Stimulated activated effector memory CD8-positive, alpha-beta T cell treated with anti-CD3 and anti-CD28 coated beads, Interleukin-12 subunit alpha, Interleukin-12 subunit beta, amount 100 ng/mL, for 72 hours (primary cell): ENCODE data around the gene LIN28B.

Experiments used
- ATAC-seq: fragments of 150-1000 bp; cut with Tn5 transposase; 2 replicates; pipeline ENCODE4 v1.10.0; 2021
- DNase-seq, 2 donors: peaks; one replicate each; pipeline ENCODE4 v3.0.0; 2021 to 2022; ENCODE audit warnings: low spot score in 2 of 2
- H3K27ac Mint-ChIP-seq: one replicate; pipeline ENCODE4 v1.8.0; 2022; ENCODE audit warnings: mild to moderate bottlenecking, mixed read lengths
- H3K36me3 Mint-ChIP-seq: one replicate; pipeline ENCODE4 v1.8.0; 2022; ENCODE audit warnings: mild to moderate bottlenecking, mixed read lengths
- H3K4me1 Mint-ChIP-seq: one replicate; pipeline ENCODE4 v1.8.0; 2022; ENCODE audit warnings: mixed read lengths
- H3K4me3 Mint-ChIP-seq: one replicate; pipeline ENCODE4 v1.8.0; 2022; ENCODE audit warnings: mild to moderate bottlenecking, mixed read lengths
- H3K9me3 Mint-ChIP-seq: one replicate; pipeline ENCODE4 v1.8.0; 2022; ENCODE audit warnings: mixed read lengths

Gene LIN28B, protein sequence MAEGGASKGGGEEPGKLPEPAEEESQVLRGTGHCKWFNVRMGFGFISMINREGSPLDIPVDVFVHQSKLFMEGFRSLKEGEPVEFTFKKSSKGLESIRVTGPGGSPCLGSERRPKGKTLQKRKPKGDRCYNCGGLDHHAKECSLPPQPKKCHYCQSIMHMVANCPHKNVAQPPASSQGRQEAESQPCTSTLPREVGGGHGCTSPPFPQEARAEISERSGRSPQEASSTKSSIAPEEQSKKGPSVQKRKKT

DNA sequence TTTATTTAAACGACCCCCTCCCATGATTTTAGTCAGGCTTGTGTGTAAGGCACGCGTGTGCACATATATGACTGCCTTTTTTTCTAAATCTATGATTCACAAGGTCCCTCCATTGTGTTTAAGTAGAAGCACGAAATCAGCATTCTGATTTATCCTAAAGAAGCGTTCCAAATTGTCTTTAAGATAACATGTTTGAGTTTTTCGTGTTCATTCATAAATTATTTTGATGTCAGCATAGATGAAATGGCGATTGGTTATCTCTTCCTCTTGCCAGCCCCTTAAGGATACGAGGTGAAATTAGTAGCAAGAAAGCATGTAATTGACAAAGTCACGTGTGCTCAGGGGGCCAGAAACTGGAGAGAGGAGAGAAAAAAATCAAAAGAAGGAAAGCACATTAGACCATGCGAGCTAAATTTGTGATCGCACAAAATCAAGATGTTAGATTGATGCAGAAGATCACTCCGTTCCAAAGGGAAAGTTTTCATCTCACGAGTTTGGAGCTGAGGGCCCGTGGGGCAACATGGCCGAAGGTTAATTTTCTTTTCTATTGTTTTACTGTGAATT, at the start of gene LIN28B:
LIN28B (plus strand) TSS at position 377 of the 564 bp plus-strand sequence; CDS start at position 521, 144 bp downstream.
- H3K9me3 Mint-ChIP-seq, result peaks cover 7% of the 10 kb centered on the region
- DNase-seq, result no peak
- H3K27ac Mint-ChIP-seq, result no peak within 1 kb of the TSS
- H3K4me3 Mint-ChIP-seq, result peak within 1 kb of the TSS; percentile 11
- H3K4me1 Mint-ChIP-seq, result peaks cover 10% of the 10 kb centered on the region
- H3K36me3 Mint-ChIP-seq, result no peaks in the 10 kb centered on the region
- no peak for ATAC-seq

DNA sequence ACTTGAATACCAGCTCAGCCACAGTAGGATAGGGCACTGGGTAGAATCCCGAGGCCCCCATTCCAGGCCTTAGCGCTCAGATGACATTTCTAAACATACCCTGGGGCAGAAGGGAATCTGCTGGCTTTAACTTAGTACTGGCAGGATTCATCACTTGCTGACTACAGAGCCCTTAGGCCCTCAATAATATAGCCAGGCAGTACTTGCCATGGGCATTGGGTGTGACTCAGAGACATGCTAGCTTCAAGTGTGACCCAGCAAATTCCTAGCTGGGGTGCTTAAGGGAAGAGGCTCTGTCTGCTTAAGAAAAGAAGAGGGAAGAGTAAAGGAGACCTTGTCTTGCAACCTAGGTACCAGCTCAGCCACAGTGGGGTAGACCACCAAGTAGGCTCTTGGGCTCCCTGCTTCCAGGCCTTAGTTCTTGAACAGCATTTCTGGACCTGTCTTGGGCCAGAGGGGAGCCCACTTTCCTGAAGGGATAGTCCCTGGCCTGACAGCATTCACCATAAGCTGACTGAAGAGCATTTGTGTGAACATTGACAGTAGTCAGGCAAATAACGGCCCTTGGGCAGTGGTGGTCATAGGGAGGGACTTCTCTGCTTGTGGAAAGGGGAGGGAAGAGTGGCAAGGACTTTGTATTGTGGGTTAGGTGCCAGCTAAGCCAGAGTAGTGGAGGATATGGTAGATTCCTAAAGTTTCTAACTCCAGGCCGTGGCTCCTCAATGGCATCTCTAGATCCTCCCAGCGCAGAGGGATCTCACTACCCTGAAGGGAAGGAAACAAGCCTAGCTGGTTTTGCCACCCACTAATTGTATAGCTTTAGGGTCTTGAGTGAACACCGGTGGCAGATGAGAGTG, 48.6 kb upstream of the LIN28B start:
- Mint-ChIP-seq H3K4me3 (no peak overlapping the region), H3K27ac (no peak overlapping the region), H3K4me1 (no peaks in the 10 kb centered on the region), H3K36me3 (no peaks in the 10 kb centered on the region), H3K9me3 (no peaks in the 10 kb centered on the region)
- DNase-seq (no peak), ATAC-seq (no peak)

DNA sequence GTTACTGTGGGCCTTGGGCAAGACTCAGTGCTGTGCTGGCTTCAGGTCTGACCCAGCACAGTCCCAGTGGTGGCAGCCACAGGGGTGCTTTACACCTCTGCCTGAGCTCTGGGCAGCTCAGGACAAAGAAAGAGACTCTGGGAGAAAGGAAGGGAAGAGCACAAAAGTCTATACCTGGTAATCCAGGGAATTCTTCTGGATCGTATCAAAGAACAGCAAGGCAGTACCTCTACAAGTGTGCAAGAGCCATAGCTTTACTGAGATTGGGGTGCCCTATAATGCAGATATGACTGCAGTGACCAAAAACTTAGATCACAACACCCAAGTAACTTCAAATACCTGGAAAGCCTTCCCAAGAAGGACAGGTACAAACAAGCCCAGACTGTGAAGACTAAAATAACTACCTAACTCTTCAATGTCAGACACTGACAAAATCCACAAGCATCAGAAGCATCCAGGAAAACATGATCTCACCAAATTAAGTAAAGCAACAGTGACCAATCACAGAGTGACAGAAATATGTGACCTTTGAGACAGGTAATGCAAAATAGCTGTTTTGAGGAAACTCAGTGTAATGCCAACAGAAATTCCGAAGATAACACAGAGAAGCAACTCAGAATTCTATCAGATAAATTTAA, 47.9 kb upstream of the LIN28B start:
- no peak for ATAC-seq
- Mint-ChIP-seq H3K4me1 (no peaks in the 10 kb centered on the region), H3K4me3 (no peak overlapping the region), H3K36me3 (no peaks in the 10 kb centered on the region), H3K9me3 (no peaks in the 10 kb centered on the region), H3K27ac (no peak overlapping the region)
- no peak for DNase-seq

DNA sequence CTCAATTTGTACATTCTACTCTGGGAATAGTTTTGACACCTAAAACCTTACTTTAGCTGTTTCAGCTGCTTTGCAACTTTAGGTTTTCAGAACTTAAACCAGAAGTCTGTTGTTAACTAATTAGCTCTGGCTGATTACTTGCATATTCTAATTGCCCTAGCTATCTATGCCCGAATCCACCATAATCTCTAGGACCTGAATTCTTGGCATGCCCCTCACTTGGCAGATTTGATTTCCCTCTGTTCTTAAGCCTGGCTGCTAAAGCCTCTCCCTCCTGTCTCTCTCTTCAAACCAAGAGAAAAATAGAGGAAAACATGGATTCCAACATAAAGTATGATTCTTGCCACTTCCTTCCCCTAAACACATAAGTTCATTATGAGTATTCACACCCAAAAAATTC, 35.0 kb upstream of the LIN28B start:
- no peak overlapping the region for H3K4me3 Mint-ChIP-seq
- ATAC-seq (no peak), DNase-seq (no peak)
- H3K27ac Mint-ChIP-seq, result no peak overlapping the region
- no peaks in the 10 kb centered on the region for H3K36me3 Mint-ChIP-seq
- H3K4me1 Mint-ChIP-seq, result no peaks in the 10 kb centered on the region
- no peaks in the 10 kb centered on the region for H3K9me3 Mint-ChIP-seq

DNA sequence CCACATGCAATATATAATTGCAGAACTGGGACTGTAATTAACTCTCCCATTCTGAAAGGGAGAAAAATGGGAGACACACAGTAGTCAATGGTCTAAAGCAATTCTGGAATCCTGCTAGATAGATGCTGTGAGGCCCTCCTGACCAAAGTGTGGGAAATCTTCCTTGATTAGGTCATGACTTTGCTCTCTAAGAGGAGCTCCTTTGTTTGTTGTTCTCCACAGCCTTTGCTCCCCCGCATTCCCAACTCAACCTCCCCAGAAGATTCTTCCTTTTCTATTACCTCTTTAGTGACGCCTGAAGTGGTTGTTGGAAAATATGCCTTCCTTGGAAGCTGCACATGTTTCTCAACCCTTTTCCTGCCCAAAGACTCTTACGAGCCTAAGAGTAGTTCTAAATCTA, 28.8 kb upstream of the LIN28B start:
- no peaks in the 10 kb centered on the region for H3K4me1 Mint-ChIP-seq
- no peak for DNase-seq
- no peaks in the 10 kb centered on the region for H3K9me3 Mint-ChIP-seq
- no peak overlapping the region for H3K27ac Mint-ChIP-seq
- H3K36me3 Mint-ChIP-seq, result no peaks in the 10 kb centered on the region
- ATAC-seq, result no peak
- H3K4me3 Mint-ChIP-seq, result no peak overlapping the region

DNA sequence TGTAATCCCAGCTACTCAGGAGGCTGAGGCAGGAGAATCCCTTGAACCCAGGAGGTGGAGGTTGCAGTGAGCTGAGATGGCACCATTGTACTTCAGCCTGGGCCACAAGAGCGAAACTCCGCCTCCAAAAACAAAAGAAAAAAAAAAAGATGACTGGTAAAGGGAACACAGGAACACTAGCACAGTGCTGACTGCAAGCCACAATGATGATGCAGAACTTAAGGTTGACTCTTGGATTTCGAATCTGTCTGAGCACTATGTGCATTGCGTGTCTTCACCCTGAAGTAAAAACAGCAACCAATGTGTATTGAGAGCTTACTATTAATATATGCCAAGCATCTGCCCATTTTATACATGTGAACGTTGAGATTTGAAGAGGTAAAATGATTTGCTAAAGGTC, 27.6 kb upstream of the LIN28B start:
- Mint-ChIP-seq H3K4me3 (no peak overlapping the region), H3K36me3 (no peaks in the 10 kb centered on the region), H3K4me1 (no peaks in the 10 kb centered on the region), H3K27ac (no peak overlapping the region), H3K9me3 (no peaks in the 10 kb centered on the region)
- ATAC-seq (no peak), DNase-seq (no peak)

DNA sequence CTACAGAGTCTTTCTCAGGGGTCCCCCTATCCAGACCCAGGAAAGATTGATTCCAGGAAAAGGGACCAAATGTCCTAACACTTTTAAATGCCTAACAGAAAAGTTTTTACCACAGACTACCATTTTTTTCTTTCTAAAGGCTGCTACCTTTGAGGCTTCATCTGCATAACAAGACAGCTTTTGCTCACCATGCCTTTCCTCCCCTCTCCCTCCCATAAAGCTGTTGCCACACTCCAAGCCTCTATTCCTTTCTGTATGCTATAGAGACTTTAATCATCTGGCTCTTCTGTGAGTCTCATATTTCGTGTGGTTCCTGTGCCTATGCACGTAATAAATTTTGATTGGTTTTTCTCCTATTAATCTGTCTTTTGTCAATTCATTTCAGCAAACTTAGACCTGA, 26.0 kb upstream of the LIN28B start:
- Mint-ChIP-seq H3K4me1 (no peaks in the 10 kb centered on the region), H3K4me3 (no peak overlapping the region), H3K27ac (no peak overlapping the region), H3K36me3 (no peaks in the 10 kb centered on the region), H3K9me3 (no peaks in the 10 kb centered on the region)
- ATAC-seq, result no peak
- no peak for DNase-seq

DNA sequence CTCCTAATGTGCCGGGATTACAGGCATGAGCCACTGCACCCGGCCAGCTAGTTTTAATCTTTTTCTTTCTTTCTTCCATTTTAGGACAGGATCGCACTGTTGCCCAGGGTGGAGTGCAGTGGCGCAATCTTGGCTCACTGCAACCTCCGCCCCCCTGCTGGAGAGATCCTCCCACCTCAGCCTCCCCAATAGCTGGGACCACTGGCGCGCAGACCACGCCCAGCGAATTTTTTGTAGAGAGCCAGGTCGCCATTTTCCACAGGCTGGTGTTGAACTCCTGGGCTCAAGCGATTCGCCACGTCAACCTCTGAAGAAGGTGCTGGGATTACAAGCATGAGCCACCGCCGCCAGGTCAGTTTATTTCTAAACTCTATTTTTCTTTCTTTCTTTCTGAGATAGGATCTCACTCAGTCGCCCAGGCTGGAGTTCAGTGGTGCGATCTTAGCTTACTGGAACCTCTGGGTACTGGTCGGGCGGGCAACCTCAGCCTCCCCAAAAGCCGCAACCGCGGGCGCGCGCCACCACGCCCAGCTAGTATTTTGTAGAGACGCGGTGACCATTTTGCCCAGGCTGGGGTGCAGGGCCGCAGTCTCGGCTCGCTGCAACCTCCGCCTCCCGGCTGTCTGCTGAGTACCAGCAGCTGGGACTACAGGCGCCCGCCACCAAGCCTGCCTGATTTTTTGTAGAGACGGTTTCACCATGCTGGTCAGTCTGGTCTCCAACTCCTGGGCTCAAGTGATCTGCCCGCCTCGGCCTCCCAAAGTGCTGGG, 20.0 kb upstream of the LIN28B start:
- ATAC-seq (no peak), DNase-seq (no peak)
- H3K4me1 Mint-ChIP-seq, result no peaks in the 10 kb centered on the region
- no peaks in the 10 kb centered on the region for H3K36me3 Mint-ChIP-seq
- no peaks in the 10 kb centered on the region for H3K9me3 Mint-ChIP-seq
- H3K27ac Mint-ChIP-seq, result no peak overlapping the region
- H3K4me3 Mint-ChIP-seq, result no peak overlapping the region

DNA sequence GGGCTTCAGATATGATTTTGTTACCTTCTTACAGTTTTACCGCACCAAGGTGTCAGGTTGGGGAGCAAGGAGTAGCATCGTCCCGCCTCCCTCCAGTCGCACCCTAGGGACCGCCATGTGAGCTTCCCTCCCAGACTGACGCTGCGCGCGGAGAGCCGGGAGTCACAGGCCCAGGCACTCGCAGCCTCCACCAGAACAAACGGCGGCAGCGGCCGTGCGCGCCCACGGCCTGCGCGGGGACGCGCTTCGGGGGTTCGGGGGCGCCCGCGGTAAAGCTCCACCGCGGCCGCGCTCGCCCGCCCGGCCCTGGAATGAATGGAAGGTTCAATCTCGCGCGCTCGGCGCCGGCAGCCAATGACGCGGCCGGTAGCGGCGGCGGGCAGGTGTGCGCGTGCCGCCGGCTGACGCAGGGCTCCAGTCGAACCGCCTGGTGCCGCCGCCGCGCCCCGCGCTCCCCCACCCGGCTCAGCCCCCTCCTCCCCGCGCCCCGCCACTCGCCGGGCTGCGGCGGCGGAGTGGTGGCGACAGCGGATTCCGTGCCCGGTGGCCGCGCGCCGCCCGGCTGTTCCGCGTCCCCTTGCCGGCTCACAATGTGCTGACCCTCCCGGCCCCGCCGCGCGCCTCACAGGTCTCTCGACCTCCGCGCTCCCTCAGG, 16.5 kb upstream of the LIN28B start:
- ATAC-seq (no peak), DNase-seq (no peak)
- H3K4me1 Mint-ChIP-seq, result no peaks in the 10 kb centered on the region
- no peaks in the 10 kb centered on the region for H3K9me3 Mint-ChIP-seq
- H3K27ac Mint-ChIP-seq, result no peak overlapping the region
- H3K36me3 Mint-ChIP-seq, result no peaks in the 10 kb centered on the region
- peak overlapping the region; percentile 54 for H3K4me3 Mint-ChIP-seq

DNA sequence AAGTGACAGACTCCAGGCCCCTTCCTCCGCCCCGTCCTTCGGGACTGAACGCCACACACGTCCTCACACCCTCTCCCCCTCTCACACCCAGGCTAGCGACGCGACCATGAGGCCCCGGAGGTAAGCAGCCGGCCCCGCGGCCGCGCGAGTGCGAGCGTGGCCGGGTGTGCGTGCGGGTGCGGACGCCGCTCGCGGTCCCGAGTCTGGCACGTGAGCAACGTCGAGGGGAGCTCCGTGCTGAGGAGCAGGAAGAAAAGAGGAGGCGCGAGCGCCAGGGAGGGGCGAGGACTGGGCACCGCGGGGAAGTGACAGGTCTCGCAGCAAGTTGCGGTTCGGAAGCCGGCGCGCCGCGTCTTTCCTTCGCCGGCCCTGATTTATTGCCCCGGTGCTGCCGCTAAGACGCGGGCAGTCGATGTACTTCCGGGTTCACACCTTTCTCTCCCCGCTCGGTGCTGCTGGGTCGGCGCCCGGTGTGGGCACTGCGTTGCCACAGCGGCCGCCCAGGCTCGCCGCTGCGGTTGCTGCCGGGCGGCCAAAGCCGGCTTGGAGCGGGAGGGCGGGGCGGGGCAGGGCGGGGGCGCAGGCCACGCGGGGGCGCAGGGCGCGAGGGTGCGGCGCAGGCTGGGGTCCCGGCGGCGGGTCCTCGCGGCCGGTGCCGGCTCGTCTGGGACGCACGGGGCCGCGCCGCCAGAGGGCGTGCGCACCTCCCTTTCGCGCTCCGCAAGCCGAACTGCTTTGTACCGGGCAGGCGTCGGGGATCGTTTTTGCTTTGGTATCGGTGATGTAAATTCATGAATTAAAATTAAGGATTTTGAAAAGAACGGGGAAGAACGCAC, 15.8 kb upstream of the LIN28B start:
- Mint-ChIP-seq H3K9me3 (no peaks in the 10 kb centered on the region), H3K27ac (no peak overlapping the region), H3K4me1 (no peaks in the 10 kb centered on the region), H3K36me3 (no peaks in the 10 kb centered on the region), H3K4me3 (peak overlapping the region; percentile 54)
- peak; percentile 79 for ATAC-seq
- peak in 1 of 2 donors; percentile 17 for DNase-seq

DNA sequence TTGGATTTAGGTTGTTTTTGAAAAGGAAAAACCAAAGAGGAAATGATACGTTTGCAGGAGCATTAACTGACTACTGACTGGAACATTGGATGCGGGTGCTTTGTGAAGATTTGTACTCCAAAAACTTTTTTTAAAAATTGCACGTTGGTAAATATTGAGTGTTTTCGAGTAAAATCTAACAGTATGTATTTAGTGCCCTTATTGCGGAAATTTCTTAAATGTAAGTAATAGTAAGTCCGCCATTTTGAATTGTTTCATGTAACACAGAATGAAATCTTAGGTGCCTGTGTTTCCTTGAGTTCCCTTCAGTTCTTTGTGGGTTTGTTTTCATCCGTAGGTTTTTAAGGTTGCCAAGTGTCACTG, 15.2 kb upstream of the LIN28B start:
- no peaks in the 10 kb centered on the region for H3K9me3 Mint-ChIP-seq
- no peak overlapping the region for H3K27ac Mint-ChIP-seq
- no peak for ATAC-seq
- no peaks in the 10 kb centered on the region for H3K4me1 Mint-ChIP-seq
- DNase-seq, result no peak
- H3K4me3 Mint-ChIP-seq, result peak overlapping the region; percentile 54
- H3K36me3 Mint-ChIP-seq, result no peaks in the 10 kb centered on the region

DNA sequence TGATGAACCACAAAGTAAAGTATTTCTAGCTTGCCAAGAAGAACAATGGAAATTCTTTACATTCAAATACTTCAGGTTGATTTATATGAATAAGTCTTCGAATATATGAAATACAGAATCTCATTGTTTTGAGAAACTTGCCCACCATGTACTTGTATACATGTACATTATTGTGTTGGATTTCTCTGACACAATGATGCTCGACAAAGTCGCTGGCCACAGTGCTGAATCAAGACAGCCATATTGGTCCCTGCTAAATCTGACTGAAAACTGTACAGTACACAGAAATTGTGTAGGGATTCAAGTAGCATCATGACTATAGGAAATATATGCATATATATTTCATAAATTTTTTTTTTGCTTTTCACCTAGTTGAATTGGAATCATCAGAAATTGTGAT, 13.1 kb upstream of the LIN28B start:
- no peak overlapping the region for H3K4me3 Mint-ChIP-seq
- H3K27ac Mint-ChIP-seq, result no peak overlapping the region
- no peak for DNase-seq
- H3K4me1 Mint-ChIP-seq, result no peaks in the 10 kb centered on the region
- no peaks in the 10 kb centered on the region for H3K36me3 Mint-ChIP-seq
- no peak for ATAC-seq
- no peaks in the 10 kb centered on the region for H3K9me3 Mint-ChIP-seq

DNA sequence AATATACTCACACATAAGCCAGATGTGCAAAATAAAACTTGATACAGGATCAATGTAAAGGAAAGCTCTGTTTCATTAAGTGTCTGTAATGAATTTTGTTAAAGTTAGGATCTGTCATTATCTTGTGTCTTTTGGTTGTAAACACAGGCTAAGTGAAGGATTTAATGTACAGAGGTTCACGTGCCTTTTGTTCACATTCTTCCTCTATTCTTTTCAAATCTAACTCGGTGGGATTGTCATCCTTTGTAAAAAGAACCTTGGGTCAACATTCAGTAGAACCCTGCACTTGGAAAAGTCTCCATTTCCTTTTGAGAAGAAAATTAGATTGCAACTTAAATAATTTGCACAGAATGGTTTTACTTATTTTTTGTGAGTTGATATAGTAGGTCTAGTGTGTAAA, 7.7 kb upstream of the LIN28B start:
- no peak for DNase-seq
- Mint-ChIP-seq H3K9me3 (peaks cover 4% of the 10 kb centered on the region), H3K36me3 (no peaks in the 10 kb centered on the region), H3K4me3 (no peak overlapping the region), H3K27ac (no peak overlapping the region), H3K4me1 (peaks cover 10% of the 10 kb centered on the region)
- no peak for ATAC-seq

DNA sequence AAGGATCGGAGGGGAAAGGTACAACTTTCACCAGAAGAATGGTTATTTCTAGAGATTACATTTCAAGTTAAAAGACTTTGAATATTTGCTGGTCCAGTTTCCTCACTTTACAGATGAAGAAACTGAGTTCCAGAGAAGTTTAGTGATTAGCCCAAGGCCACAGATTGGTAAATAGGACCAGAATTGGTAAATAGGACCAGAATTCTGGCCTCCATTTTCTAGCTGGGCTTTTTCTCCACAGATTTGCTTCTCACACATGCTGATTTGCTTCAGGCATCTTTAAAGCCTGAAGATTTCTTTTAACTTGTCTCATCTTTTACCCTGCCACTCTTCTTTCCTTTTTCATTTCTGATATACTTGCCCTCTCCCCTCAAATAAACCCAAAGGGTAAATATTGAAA, 5.2 kb upstream of the LIN28B start:
- Mint-ChIP-seq H3K27ac (no peak overlapping the region), H3K4me3 (no peak overlapping the region), H3K36me3 (no peaks in the 10 kb centered on the region), H3K4me1 (peaks cover 10% of the 10 kb centered on the region), H3K9me3 (peaks cover 7% of the 10 kb centered on the region)
- no peak for ATAC-seq
- DNase-seq, result no peak
